Measurements from ENCODE around the gene DYNLL1.

Gene DYNLL1

DNA sequence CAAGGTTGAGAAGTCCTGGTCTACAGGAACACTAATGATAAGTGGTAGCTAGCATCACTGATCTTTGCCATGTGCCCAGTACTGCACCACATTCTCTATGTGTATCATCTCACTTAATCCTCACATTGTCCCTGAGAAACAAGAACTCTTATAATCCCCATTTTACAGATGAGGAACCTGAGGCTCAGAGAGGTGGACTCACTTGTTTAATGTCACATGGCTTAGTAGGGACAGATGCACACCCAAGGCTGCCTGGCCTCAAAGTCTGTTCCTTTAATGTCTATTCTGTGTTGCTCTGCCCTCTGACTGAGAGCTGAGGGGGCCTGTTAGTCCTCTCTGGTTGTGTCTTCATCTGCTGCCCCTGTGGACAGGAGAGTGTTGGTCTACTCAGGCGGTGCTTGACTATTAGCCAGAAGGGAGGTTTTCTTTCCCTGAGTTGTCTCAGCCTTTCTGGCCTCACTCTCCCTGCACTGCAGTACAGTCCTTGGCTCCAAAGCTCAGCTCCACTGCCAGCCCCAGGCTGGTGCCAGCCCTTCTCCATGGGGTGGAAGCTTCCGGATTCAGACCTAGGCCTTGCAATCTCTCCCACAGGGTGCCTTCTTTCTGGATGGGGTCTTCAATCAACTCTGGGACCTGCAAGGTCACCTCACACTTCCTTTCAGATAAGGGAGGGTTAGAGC is 4.9 kb upstream of the DYNLL1 start:
- DNase-seq (ENCODE audit: low read depth, low spot score) = no peak
- H3K4me3 ChIP-seq (ENCODE audit: low read depth, low read length) = no peak overlapping the region
- TF ChIP-seq, protein P1, sequence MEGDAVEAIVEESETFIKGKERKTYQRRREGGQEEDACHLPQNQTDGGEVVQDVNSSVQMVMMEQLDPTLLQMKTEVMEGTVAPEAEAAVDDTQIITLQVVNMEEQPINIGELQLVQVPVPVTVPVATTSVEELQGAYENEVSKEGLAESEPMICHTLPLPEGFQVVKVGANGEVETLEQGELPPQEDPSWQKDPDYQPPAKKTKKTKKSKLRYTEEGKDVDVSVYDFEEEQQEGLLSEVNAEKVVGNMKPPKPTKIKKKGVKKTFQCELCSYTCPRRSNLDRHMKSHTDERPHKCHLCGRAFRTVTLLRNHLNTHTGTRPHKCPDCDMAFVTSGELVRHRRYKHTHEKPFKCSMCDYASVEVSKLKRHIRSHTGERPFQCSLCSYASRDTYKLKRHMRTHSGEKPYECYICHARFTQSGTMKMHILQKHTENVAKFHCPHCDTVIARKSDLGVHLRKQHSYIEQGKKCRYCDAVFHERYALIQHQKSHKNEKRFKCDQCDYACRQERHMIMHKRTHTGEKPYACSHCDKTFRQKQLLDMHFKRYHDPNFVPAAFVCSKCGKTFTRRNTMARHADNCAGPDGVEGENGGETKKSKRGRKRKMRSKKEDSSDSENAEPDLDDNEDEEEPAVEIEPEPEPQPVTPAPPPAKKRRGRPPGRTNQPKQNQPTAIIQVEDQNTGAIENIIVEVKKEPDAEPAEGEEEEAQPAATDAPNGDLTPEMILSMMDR (IDR thresholded peaks at IDR 0.05; ENCODE audit: low read depth, low read length) = no peak
- in situ Hi-C loops (cut with HindIII; ENCODE audit: low sequenced_read_pairs) = no loop called here

- in situ Hi-C loops (cut with HindIII; ENCODE audit: low sequenced_read_pairs) = no loop called here
- DNase-seq (ENCODE audit: low read depth, low spot score) = no peak
- TF ChIP-seq, protein P1 (IDR thresholded peaks at IDR 0.05; ENCODE audit: low read depth, low read length) = no peak
- peak overlapping the region; percentile 96 for H3K4me3 ChIP-seq (ENCODE audit: low read depth, low read length)
Observed at GRCh38 chr12:120495186-120495730, 655 bp upstream of the DYNLL1 start.

DNA sequence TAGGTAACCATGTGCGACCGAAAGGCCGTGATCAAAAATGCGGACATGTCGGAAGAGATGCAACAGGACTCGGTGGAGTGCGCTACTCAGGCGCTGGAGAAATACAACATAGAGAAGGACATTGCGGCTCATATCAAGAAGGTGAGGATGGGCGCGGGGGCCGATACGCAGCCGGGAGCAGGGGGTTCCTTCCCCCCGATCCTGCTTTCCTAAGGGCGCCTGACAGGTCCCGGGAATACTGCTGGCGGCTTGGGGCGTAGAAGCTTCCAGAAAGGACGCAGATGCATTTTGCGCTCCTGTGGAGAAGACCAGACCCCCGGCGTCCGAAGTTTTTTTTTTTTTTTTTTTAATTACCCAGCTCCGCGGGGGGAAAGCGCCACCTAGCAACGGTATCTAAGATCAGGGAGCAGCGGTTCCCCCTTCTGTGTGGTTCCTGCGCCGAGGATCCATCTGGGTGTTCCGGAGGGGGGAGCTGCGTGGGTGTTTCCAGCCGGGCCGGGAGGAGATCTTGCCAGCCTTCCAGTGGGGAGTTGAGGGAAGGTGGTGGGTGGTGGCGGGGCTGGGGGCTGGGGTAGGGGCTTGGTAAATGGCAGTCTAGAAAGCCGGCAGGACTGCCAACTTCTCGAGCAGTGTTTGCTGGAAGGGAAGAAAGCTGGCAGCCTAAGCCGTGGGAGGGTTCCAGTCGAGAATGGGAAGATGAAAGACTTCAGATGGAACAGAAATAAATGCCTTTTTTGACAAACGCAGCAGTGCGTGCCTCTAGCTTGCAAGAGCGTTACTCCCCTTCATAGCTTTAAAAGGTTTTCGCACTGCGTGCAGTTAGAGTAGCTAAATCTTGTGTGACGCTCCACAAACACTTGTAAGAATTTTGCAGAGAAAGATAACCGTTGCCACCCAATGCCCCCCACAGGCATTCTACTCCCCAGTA is 764 bp downstream of the DYNLL1 start:
- TF ChIP-seq, protein P1 (IDR thresholded peaks at IDR 0.05; ENCODE audit: low read depth, low read length) = no peak
- peak; percentile 51 for DNase-seq (ENCODE audit: low read depth, low spot score)
- peak overlapping the region; percentile 96 for H3K4me3 ChIP-seq (ENCODE audit: low read depth, low read length)
- in situ Hi-C loops (cut with HindIII; ENCODE audit: low sequenced_read_pairs) = no loop called here

DNA sequence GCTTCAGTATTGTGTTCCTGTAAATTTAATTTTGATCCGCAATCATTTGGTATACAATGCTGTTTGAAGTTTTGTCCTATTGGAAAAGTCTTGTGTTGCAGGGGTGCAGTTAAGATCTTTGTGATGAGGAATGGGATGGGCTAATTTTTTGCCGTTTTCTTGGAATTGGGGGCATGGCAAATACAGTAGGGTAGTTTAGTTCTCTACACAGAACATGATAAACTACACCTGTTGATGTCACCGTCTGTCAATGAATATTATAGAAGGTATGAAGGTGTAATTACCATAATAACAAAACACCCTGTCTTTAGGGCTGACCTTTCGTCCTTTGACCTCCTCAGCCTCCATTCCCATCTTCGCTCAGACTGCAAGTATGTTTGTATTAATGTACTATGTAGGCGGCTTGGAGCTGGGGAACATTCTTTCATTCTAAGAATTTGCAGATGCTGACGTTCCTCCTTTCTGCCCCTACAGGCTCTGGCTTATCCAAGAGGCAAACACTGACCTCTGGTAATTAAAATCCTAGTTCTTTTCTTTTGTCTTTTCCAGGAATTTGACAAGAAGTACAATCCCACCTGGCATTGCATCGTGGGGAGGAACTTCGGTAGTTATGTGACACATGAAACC is 1.7 kb downstream of the DYNLL1 start:
- TF ChIP-seq, protein P1 (IDR thresholded peaks at IDR 0.05; ENCODE audit: low read depth, low read length) = no peak
- in situ Hi-C loops (cut with HindIII; ENCODE audit: low sequenced_read_pairs) = no loop called here
- H3K4me3 ChIP-seq (ENCODE audit: low read depth, low read length) = peak overlapping the region; percentile 96
- DNase-seq (ENCODE audit: low read depth, low spot score) = no peak

DNA sequence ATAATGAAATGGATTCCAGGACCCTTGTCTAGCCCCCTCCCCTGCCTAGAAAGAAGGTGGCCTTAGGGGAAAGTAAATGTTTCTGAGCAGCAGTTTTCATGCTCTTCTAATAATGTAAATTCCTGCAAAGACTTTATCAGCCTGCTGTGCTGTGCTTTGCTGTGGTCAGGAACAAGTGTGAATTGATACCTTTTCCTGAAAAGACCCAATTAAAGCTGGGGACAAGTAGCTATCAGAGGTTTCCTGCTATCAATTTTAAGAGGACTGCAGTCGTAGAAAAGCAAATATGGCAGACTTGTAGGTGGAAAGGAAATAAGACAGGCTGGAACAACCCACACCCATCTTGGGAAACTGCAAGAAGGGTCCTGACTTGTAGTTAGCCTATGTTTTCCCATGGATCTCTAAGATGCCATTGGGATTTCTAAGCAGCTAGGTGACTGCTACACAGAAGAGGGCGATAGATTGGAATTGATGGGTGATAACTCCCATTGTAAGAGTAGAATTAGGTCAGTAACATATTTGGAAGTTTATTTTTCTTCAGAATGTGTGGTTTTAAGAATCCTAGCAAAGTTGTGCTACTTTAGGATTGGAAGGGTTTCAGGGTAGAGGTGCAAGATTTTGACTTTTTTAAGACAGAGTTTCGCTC is 3.1 kb downstream of the DYNLL1 start:
- TF ChIP-seq, protein P1 (IDR thresholded peaks at IDR 0.05; ENCODE audit: low read depth, low read length) = no peak
- in situ Hi-C loops (cut with HindIII; ENCODE audit: low sequenced_read_pairs) = no loop called here
- DNase-seq (ENCODE audit: low read depth, low spot score) = no peak
- H3K4me3 ChIP-seq (ENCODE audit: low read depth, low read length) = no peak overlapping the region

GRCh38 chr12:120500581-120500980 is 4.7 kb downstream of the DYNLL1 start:
- DNase-seq (ENCODE audit: low read depth, low spot score) = no peak
- no peak overlapping the region for H3K4me3 ChIP-seq (ENCODE audit: low read depth, low read length)
- TF ChIP-seq, protein P1 (IDR thresholded peaks at IDR 0.05; ENCODE audit: low read depth, low read length) = no peak
- in situ Hi-C loops (cut with HindIII; ENCODE audit: low sequenced_read_pairs) = no loop called here
